ENCODE measurements around the gene XRCC1. TPM values are rescaled to one million over a fixed set of nuclear protein-coding genes. Genes with fewer than 3 reads are reported as not detected.

XRCC1 gene
- total RNA-seq, 6 experiments from 2014 or later = 5.5 to 8.4 (median 7.5) TPM

DNA sequence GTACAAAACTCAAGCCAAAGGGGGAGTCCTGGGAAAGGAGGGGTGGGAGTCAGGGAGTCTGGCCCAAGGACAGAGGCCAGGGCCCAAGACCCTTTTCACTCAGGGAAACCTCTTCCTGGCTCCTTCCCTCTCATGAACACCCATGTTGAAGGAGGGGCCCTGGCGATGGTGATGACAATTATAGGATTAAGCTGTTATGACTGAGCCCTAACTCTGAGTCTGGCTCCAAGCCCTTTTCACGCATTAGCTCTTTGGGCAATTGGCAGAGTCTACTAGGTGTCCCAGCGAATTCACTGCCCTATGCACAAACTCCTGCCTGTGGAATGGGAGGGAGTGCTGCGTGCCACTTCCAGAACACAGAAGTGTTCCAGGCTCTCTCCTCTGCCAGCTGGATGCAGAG is 21.7 kb downstream of the XRCC1 start:
- TF ChIP-seq POLR2A (IDR thresholded peaks at IDR 0.05) = no peak
- no peak for TF ChIP-seq CTCF (IDR thresholded peaks at IDR 0.05)
- Histone ChIP-seq H3K27me3 (no peaks in the 10 kb centered on the region), H3K27ac (no peak overlapping the region), H3K4me3 (no peak overlapping the region), H3K4me1 (no peaks in the 10 kb centered on the region), H3K36me3 (peaks cover 0 to 21% (median 0%) of the 10 kb centered on the region in 4 donors), H3K9me3 (no peaks in the 10 kb centered on the region)
- intact Hi-C loops (cut with DNase I) = loop anchor here in 1 of 2 donors (10.0 kb wide), 1 partner anchor 101 kb away; no protein-coding TSS in a partner anchor
- DNase-seq = no peak
- WGBS (ENCODE audit: insufficient coverage, low coverage, low lambda C conversion rate, missing lambda C conversion rate) = 83% methylated on average over 1 of the region's 4 CpGs
- no peak for ATAC-seq

- no CpG with 5 or more reads among the region's 3 CpGs for WGBS (ENCODE audit: insufficient coverage, low coverage, low lambda C conversion rate, missing lambda C conversion rate)
- H3K4me1 ChIP-seq = no peaks in the 10 kb centered on the region
- H3K27me3 ChIP-seq = no peaks in the 10 kb centered on the region
- intact Hi-C loops (cut with DNase I) = loop anchor here in 1 of 2 donors (10.0 kb wide), 1 partner anchor 102 kb away; no protein-coding TSS in a partner anchor
- no peak for DNase-seq
- peaks cover 0 to 21% (median 0%) of the 10 kb centered on the region in 4 donors for H3K36me3 ChIP-seq
- no peak overlapping the region for H3K4me3 ChIP-seq
- no peak for ATAC-seq
- H3K9me3 ChIP-seq = no peaks in the 10 kb centered on the region
- TF ChIP-seq CTCF (IDR thresholded peaks at IDR 0.05) (no peak), POLR2A (IDR thresholded peaks at IDR 0.05) (no peak)
- H3K27ac ChIP-seq = no peak overlapping the region
These were observed 22.7 kb downstream of the XRCC1 start for GRCh38 chr19:43552616-43553015.

GRCh38 chr19:43552198-43552450 is 23.2 kb downstream of the XRCC1 start:
- WGBS (ENCODE audit: insufficient coverage, low coverage, low lambda C conversion rate, missing lambda C conversion rate) = no CpG with 5 or more reads among the region's 3 CpGs
- no peak for ATAC-seq
- H3K4me3 ChIP-seq = no peak overlapping the region
- H3K27ac ChIP-seq = no peak overlapping the region
- H3K36me3 ChIP-seq = peaks cover 0 to 21% (median 0%) of the 10 kb centered on the region in 4 donors
- TF ChIP-seq CTCF (IDR thresholded peaks at IDR 0.05) (no peak), POLR2A (IDR thresholded peaks at IDR 0.05) (no peak)
- no peaks in the 10 kb centered on the region for H3K9me3 ChIP-seq
- H3K4me1 ChIP-seq = no peaks in the 10 kb centered on the region
- no peaks in the 10 kb centered on the region for H3K27me3 ChIP-seq
- DNase-seq = no peak
- intact Hi-C loops (cut with DNase I) = loop anchor here in 1 of 2 donors (10.0 kb wide), 1 partner anchor 103 kb away; no protein-coding TSS in a partner anchor

GRCh38 chr19:43551399-43552197 is 23.7 kb downstream of the XRCC1 start:
- H3K36me3 ChIP-seq = peaks cover 0 to 21% (median 0%) of the 10 kb centered on the region in 4 donors
- H3K27me3 ChIP-seq = no peaks in the 10 kb centered on the region
- ATAC-seq (no peak), DNase-seq (no peak)
- H3K4me3 ChIP-seq = no peak overlapping the region
- H3K9me3 ChIP-seq = no peaks in the 10 kb centered on the region
- intact Hi-C loops (cut with DNase I) = loop anchor here in 1 of 2 donors (10.0 kb wide), 1 partner anchor 103 kb away; no protein-coding TSS in a partner anchor
- 67% methylated on average over 3 of the region's 23 CpGs for WGBS (ENCODE audit: insufficient coverage, low coverage, low lambda C conversion rate, missing lambda C conversion rate)
- no peak overlapping the region for H3K27ac ChIP-seq
- TF ChIP-seq POLR2A (IDR thresholded peaks at IDR 0.05) (no peak), CTCF (IDR thresholded peaks at IDR 0.05) (no peak)
- no peaks in the 10 kb centered on the region for H3K4me1 ChIP-seq

All from right lobe of liver (tissue), 6 donors.